Nephron (organoid): ENCODE results near the gene TNNC2.

Experiments
- H3K27ac Mint-ChIP-seq, 3 experiments: 2 replicates each; pipeline ENCODE4 v1.8.0; 2020; ENCODE audit warnings: mixed read lengths in 3 of 3, mild to moderate bottlenecking in 2 of 3, moderate library complexity in 1 of 3
- H3K27me3 Mint-ChIP-seq: 2 replicates; pipeline ENCODE4 v1.8.0; 2021; ENCODE audit warnings: low read depth, mild to moderate bottlenecking, moderate library complexity, mixed read lengths
- H3K36me3 Mint-ChIP-seq: 2 replicates; pipeline ENCODE4 v1.8.0; 2020; ENCODE audit warnings: low read depth, mixed read lengths
- H3K4me1 Mint-ChIP-seq: 2 replicates; pipeline ENCODE4 v1.8.0; 2020; ENCODE audit warnings: mixed read lengths
- H3K4me3 Mint-ChIP-seq, 3 experiments: 2 replicates each; pipeline ENCODE4 v1.8.0; 2020; ENCODE audit warnings: mild to moderate bottlenecking in 3 of 3, mixed read lengths in 3 of 3, moderate library complexity in 2 of 3
- H3K9me3 Mint-ChIP-seq: 2 replicates; pipeline ENCODE4 v1.8.0; 2020; ENCODE audit warnings: mixed read lengths
- TF ChIP-seq, protein P1 (sequence below), 3 experiments: fragments of 200-600 bp; sonication (generic); IDR thresholded peaks; one replicate each; pipeline ENCODE4 v1.5.0; 2021; ENCODE audit warnings: antibody characterized with exemption in 3 of 3; ENCODE audit not compliant: unreplicated experiment in 3 of 3

The TNNC2 gene

DNA sequence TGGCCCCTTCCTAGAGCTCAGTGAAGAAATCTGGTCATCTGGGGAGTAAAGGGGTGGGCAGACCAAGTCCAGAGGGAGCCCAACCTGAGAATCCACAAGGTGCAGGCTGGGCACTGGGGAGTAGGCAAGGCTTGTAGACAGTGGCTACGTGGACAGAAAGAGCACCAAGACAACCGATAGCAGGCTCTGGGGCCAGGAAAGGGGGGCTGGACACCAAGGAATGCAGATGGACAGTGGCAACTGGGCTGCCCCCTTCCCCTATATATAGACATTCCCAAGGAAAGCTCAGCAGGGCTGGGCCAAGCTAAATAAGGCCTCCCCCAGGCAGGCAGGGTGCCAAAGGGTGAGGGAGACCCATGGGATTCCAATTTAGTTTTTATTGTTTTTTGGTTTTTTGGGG, 1.5 kb upstream of the TNNC2 start:
- TF ChIP-seq, protein P1, sequence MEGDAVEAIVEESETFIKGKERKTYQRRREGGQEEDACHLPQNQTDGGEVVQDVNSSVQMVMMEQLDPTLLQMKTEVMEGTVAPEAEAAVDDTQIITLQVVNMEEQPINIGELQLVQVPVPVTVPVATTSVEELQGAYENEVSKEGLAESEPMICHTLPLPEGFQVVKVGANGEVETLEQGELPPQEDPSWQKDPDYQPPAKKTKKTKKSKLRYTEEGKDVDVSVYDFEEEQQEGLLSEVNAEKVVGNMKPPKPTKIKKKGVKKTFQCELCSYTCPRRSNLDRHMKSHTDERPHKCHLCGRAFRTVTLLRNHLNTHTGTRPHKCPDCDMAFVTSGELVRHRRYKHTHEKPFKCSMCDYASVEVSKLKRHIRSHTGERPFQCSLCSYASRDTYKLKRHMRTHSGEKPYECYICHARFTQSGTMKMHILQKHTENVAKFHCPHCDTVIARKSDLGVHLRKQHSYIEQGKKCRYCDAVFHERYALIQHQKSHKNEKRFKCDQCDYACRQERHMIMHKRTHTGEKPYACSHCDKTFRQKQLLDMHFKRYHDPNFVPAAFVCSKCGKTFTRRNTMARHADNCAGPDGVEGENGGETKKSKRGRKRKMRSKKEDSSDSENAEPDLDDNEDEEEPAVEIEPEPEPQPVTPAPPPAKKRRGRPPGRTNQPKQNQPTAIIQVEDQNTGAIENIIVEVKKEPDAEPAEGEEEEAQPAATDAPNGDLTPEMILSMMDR (IDR thresholded peaks at IDR 0.05; ENCODE audit: unreplicated experiment in 3 of 3), result no peak
- Mint-ChIP-seq H3K4me3 (peak overlapping the region in 2 of 3 experiments; percentile 44 to 89), H3K27ac (peak overlapping the region; percentile 89 to 98 (median 94)), H3K36me3 (no peaks in the 10 kb centered on the region), H3K4me1 (peaks cover 55% of the 10 kb centered on the region), H3K27me3 (peaks cover 28% of the 10 kb centered on the region), H3K9me3 (no peaks in the 10 kb centered on the region)

DNA sequence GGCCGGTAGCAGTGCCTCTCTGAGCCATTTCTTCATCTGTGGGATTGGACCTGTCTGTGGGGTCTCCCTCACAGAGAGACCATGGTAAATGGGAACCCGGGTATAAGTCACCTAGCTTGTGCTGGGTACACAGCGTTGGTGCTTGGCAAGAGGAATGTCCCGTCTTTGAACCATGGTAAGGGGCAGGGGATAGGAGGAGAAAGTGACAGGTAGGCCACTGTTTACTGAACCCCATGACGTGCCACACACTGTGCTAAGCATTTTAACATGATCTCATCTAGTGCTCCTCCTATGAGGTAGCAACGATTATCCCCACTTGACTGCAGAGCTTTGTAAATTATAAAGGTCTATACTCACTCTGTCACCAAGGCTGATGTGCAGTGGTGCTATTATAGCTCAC, 600 bp upstream of the TNNC2 start:
- peak overlapping the region; percentile 89 to 98 (median 94) for H3K27ac Mint-ChIP-seq
- TF ChIP-seq, protein P1 (IDR thresholded peaks at IDR 0.05; ENCODE audit: unreplicated experiment in 3 of 3), result no peak
- no peaks in the 10 kb centered on the region for H3K9me3 Mint-ChIP-seq
- H3K4me1 Mint-ChIP-seq, result peaks cover 54% of the 10 kb centered on the region
- H3K36me3 Mint-ChIP-seq, result no peaks in the 10 kb centered on the region
- peak overlapping the region in 2 of 3 experiments; percentile 86 to 89 for H3K4me3 Mint-ChIP-seq
- peaks cover 35% of the 10 kb centered on the region for H3K27me3 Mint-ChIP-seq

DNA sequence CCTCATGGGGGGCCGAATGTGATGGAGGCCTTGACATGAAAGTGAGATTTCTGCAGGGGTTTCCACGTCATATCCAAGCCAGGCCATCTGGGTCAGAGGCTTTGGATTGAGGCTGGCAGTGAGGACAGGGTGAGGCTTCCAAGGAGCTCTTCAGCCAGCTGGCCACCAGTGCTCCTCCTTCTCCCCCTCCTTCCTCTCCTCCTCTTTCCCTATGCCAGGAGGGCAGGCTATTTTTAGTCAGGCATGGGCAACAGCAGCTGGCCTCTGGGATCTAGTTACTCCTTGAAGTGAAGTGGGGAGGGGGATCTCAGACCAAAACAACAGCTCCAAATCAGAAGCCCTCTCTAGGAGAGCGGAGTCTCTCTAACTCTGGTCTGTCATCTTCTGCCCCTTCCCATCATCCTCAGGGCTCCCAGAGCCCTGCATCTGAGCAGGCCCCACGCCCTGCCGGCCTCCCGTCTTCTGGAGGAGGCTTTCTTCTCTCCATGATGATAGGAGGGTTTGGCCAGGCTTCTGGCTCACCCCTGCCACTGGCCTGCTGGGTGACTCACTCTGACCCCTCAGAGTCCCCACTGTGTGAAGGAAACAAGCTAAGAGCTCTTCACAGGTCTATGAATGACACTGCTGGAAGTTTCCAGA, 612 bp downstream of the TNNC2 start:
- H3K4me1 Mint-ChIP-seq, result peaks cover 62% of the 10 kb centered on the region

DNA sequence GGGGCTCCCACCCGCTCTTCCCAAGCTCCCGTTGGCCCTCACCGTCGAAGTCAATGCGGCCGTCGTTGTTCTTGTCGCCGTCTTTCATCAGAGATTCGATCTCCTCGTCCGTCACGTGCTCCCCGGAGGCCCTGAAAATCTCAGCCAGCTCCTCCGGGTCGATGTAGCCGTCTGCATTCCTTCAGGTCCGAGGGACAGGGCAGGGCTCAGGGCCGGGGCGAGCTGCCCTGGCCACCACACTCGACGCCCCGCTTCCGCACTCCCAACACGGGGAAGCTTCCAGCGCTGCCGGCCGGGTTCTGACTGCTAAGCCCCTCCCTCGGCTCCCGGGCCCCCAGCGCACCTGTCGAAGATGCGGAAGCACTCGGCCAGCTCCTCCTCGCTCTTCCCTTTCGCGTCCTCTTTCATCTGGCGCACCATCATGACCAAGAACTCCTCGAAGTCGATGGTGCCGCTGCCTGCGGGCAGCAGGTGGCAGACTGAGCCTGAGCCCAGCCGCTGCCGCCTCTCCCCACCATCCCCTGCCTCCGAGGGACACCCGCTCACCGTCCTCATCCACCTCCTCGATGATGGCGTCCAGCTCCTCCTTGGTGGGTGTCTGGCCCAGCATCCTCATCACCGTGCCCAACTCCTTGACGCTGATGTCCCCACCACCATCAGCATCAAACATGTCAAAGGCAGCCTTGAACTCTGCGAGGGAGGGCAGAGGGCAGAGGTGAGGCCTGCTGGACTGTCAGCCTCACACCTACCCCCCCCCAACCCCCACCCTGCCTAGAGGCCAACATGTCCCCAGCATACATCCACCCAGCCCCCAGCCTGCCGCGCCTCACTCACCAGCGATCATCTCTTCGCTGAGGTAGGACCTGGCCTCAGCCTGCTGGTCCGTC, 2.9 kb downstream of the TNNC2 start:
- peaks cover 67% of the 10 kb centered on the region for H3K4me1 Mint-ChIP-seq
- H3K27me3 Mint-ChIP-seq, result peaks cover 48% of the 10 kb centered on the region
- peak overlapping the region in 1 of 3 experiments; percentile 37 for H3K27ac Mint-ChIP-seq
- TF ChIP-seq, protein P1 (IDR thresholded peaks at IDR 0.05; ENCODE audit: unreplicated experiment in 3 of 3), result peak; percentile 14 to 27 (median 16)
- H3K36me3 Mint-ChIP-seq, result peaks cover 3% of the 10 kb centered on the region
- H3K9me3 Mint-ChIP-seq, result no peaks in the 10 kb centered on the region
- H3K4me3 Mint-ChIP-seq, result peak overlapping the region; percentile 50 to 89 (median 86)

More for the DNA sequence above, 612 bp downstream of the TNNC2 start:
- Mint-ChIP-seq H3K4me3 (peak overlapping the region; percentile 62 to 89 (median 86)), H3K27ac (peak overlapping the region; percentile 89 to 98 (median 94)), H3K36me3 (no peaks in the 10 kb centered on the region), H3K9me3 (no peaks in the 10 kb centered on the region), H3K27me3 (peaks cover 42% of the 10 kb centered on the region)
- TF ChIP-seq, protein P1 (IDR thresholded peaks at IDR 0.05; ENCODE audit: unreplicated experiment in 3 of 3), result no peak

DNA sequence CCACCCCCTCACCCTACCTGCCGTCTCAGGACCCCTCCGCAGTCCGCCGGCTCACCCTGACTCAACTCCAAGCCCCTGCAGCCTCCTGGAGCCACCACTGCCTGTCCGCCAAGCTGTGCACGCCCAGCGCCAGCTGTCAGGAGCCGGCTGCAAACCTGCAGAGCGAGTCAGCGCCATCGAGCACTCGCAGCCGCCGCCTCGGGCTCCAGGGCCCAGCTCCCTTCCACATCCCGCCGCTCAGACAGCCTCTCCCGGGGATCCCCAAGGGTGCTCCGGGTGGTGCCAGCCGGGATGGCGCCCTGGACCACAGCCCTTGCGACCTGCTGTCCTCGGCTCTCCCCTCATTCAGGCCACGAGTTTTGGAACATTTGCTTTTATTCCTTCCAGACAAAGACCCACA, 4.3 kb downstream of the TNNC2 start:
- Mint-ChIP-seq H3K4me3 (peak overlapping the region in 2 of 3 experiments; percentile 24 to 89), H3K27ac (no peak overlapping the region), H3K4me1 (peaks cover 62% of the 10 kb centered on the region), H3K9me3 (no peaks in the 10 kb centered on the region), H3K36me3 (peaks cover 3% of the 10 kb centered on the region), H3K27me3 (peaks cover 48% of the 10 kb centered on the region)
- TF ChIP-seq, protein P1 (IDR thresholded peaks at IDR 0.05; ENCODE audit: unreplicated experiment in 3 of 3), result no peak
